CD4-positive, alpha-beta T cell treated with Interleukin-17A for 1 hour (primary cell): ENCODE results near the gene PRRG3.
"Not testable (repeated sequence)": the region's sequence is repeated elsewhere in the genome, so short reads cannot be mapped to it uniquely, and the experiment has no call there.

Source experiments
- DNase-seq: peaks from one replicate; pipeline ENCODE4 v3.0.0-alpha.2; 2020

The PRRG3 gene

GRCh38 chrX:151694661-151695582 is at the start of gene PRRG3:
Gene PRRG3 (plus strand): TSS chrX:151695458. CDS start chrX:151698815, 3,357 bp downstream.
- no peak for DNase-seq

- no peak for DNase-seq
Observed at GRCh38 chrX:151675121-151675746, 20.0 kb upstream of the PRRG3 start.

- DNase-seq: no peak
Observed at GRCh38 chrX:151676196-151676595, 19.1 kb upstream of the PRRG3 start.

GRCh38 chrX:151679798-151680402 is 15.4 kb upstream of the PRRG3 start:
- no peak for DNase-seq

GRCh38 chrX:151680805-151681204 is 14.5 kb upstream of the PRRG3 start:
- peak; percentile 54 for DNase-seq

- DNase-seq: no peak
Observed at GRCh38 chrX:151687635-151688034, 7.6 kb upstream of the PRRG3 start.

GRCh38 chrX:151688695-151689094 is 6.6 kb upstream of the PRRG3 start:
- no peak for DNase-seq

GRCh38 chrX:151692825-151693224 is 2.4 kb upstream of the PRRG3 start:
- DNase-seq: no peak

- no peak for DNase-seq
Observed at GRCh38 chrX:151694121-151694520, 1.1 kb upstream of the PRRG3 start.

- no peak for DNase-seq
Observed at GRCh38 chrX:151695583-151696340, 504 bp downstream of the PRRG3 start.

GRCh38 chrX:151697082-151697481 is 1.8 kb downstream of the PRRG3 start:
- DNase-seq: not testable (repeated sequence)

- no peak for DNase-seq
Observed at GRCh38 chrX:151697522-151697921, 2.3 kb downstream of the PRRG3 start.

- no peak for DNase-seq
Observed at GRCh38 chrX:151698485-151698884, 3.2 kb downstream of the PRRG3 start.

- no peak for DNase-seq
Observed at GRCh38 chrX:151699746-151700145, 4.5 kb downstream of the PRRG3 start.

GRCh38 chrX:151700581-151700980 is 5.3 kb downstream of the PRRG3 start:
- DNase-seq: no peak

- no peak for DNase-seq
Observed at GRCh38 chrX:151701071-151701470, 5.8 kb downstream of the PRRG3 start.

GRCh38 chrX:151701531-151701930 is 6.3 kb downstream of the PRRG3 start:
- no peak for DNase-seq

GRCh38 chrX:151702026-151702714 is 6.9 kb downstream of the PRRG3 start:
- no peak for DNase-seq

GRCh38 chrX:151702741-151703340 is 7.6 kb downstream of the PRRG3 start:
- no peak for DNase-seq

GRCh38 chrX:151703487-151703886 is 8.2 kb downstream of the PRRG3 start:
- no peak for DNase-seq

GRCh38 chrX:151704041-151704663 is 8.9 kb downstream of the PRRG3 start:
- DNase-seq: no peak
